Uterus (tissue), 2 donors: ENCODE results near the gene LGALS7.

Experiments used
- CTCF ChIP-seq, 4 experiments: fragments of 200-600 bp in 2 of 4; fragments of 450-650 bp in 2 of 4; sonication (generic) in 2 of 4; IDR thresholded peaks; one replicate each; pipeline ENCODE4 v1.5.1; 2016 to 2019; ENCODE audit warnings: antibody characterized with exemption in 4 of 4, mild to moderate bottlenecking in 2 of 4, moderate library complexity in 1 of 4
- POLR2A ChIP-seq, 2 donors: fragments of 450-650 bp; IDR thresholded peaks; one replicate each; pipeline ENCODE4 v1.6.1; 2016; ENCODE audit warnings: antibody characterized with exemption in 2 of 2, mild to moderate bottlenecking in 1 of 2, moderate library complexity in 1 of 2

GRCh38 chr19:38733241-38733492 lies 40.1 kb downstream of the LGALS7 start:
- TF ChIP-seq CTCF (IDR thresholded peaks at IDR 0.05): no peak
- TF ChIP-seq POLR2A (IDR thresholded peaks at IDR 0.05): no peak
